Measurements from ENCODE around the gene IPO11. TPM values are rescaled to one million over a fixed set of nuclear protein-coding genes. Genes with fewer than 3 reads are reported as not detected.

Gene IPO11
- total RNA-seq, 1 donor from 2014 or later: 11.8 TPM

- Histone ChIP-seq H3K36me3 (peaks cover 0 to 7% of the 10 kb centered on the region in 2 donors), H3K9me3 (no peaks in the 10 kb centered on the region), H3K27ac (no peak overlapping the region), H3K4me1 (no peaks in the 10 kb centered on the region), H3K27me3 (no peaks in the 10 kb centered on the region), H3K4me3 (no peak overlapping the region)
- intact Hi-C loops (cut with DNase I): no loop called here
- DNase-seq (ENCODE audit: low spot score in 2 of 2): no peak
- no peak for TF ChIP-seq CTCF (IDR thresholded peaks at IDR 0.05)
These were observed 137.5 kb downstream of the IPO11 start for GRCh38 chr5:62550103-62550502.

GRCh38 chr5:62555930-62556329, 143.4 kb downstream of the IPO11 start:
- Histone ChIP-seq H3K27ac (no peak overlapping the region), H3K27me3 (no peaks in the 10 kb centered on the region), H3K9me3 (no peaks in the 10 kb centered on the region), H3K4me1 (no peaks in the 10 kb centered on the region), H3K4me3 (no peak overlapping the region), H3K36me3 (peaks cover 0 to 10% of the 10 kb centered on the region in 2 donors)
- intact Hi-C loops (cut with DNase I): no loop called here
- DNase-seq (ENCODE audit: low spot score in 2 of 2): no peak
- no peak for TF ChIP-seq CTCF (IDR thresholded peaks at IDR 0.05)

GRCh38 chr5:62558941-62559340, 146.4 kb downstream of the IPO11 start:
- peaks cover 0 to 13% of the 10 kb centered on the region in 2 donors for H3K36me3 ChIP-seq
- no peak overlapping the region for H3K27ac ChIP-seq
- TF ChIP-seq CTCF (IDR thresholded peaks at IDR 0.05): no peak
- DNase-seq (ENCODE audit: low spot score in 2 of 2): no peak
- no peaks in the 10 kb centered on the region for H3K4me1 ChIP-seq
- no peaks in the 10 kb centered on the region for H3K27me3 ChIP-seq
- no peak overlapping the region for H3K4me3 ChIP-seq
- no peaks in the 10 kb centered on the region for H3K9me3 ChIP-seq
- intact Hi-C loops (cut with DNase I): no loop called here

GRCh38 chr5:62560786-62561185, 148.2 kb downstream of the IPO11 start:
- H3K27ac ChIP-seq: no peak overlapping the region
- H3K27me3 ChIP-seq: no peaks in the 10 kb centered on the region
- no peak overlapping the region for H3K4me3 ChIP-seq
- peaks cover 0 to 18% of the 10 kb centered on the region in 2 donors for H3K36me3 ChIP-seq
- TF ChIP-seq CTCF (IDR thresholded peaks at IDR 0.05): no peak
- no peaks in the 10 kb centered on the region for H3K4me1 ChIP-seq
- intact Hi-C loops (cut with DNase I): no loop called here
- no peak for DNase-seq (ENCODE audit: low spot score in 2 of 2)
- no peaks in the 10 kb centered on the region for H3K9me3 ChIP-seq

- no peak overlapping the region for H3K4me3 ChIP-seq
- no peaks in the 10 kb centered on the region for H3K27me3 ChIP-seq
- TF ChIP-seq CTCF (IDR thresholded peaks at IDR 0.05): no peak
- no peaks in the 10 kb centered on the region for H3K9me3 ChIP-seq
- peaks cover 7 to 25% of the 10 kb centered on the region in 2 donors for H3K36me3 ChIP-seq
- intact Hi-C loops (cut with DNase I): no loop called here
- no peaks in the 10 kb centered on the region for H3K4me1 ChIP-seq
- no peak for DNase-seq (ENCODE audit: low spot score in 2 of 2)
- no peak overlapping the region for H3K27ac ChIP-seq
These were observed 149.3 kb downstream of the IPO11 start for GRCh38 chr5:62561896-62562295.

- no peak for TF ChIP-seq CTCF (IDR thresholded peaks at IDR 0.05)
- peaks cover 0 to 6% of the 10 kb centered on the region in 2 donors for H3K9me3 ChIP-seq
- DNase-seq (ENCODE audit: low spot score in 2 of 2): no peak
- H3K36me3 ChIP-seq: peaks cover 15 to 32% of the 10 kb centered on the region in 2 donors
- H3K27me3 ChIP-seq: no peaks in the 10 kb centered on the region
- H3K27ac ChIP-seq: no peak overlapping the region
- intact Hi-C loops (cut with DNase I): no loop called here
- no peaks in the 10 kb centered on the region for H3K4me1 ChIP-seq
- no peak overlapping the region for H3K4me3 ChIP-seq
These were observed 150.3 kb downstream of the IPO11 start for GRCh38 chr5:62562867-62563266.
